Calu3 (cell line): ENCODE measurements around the gene HBP1. TPM values are rescaled to one million over a fixed set of nuclear protein-coding genes. Genes with fewer than 3 reads are reported as not detected.

ENCODE experiments used
- BruUV-seq: library from RNA; stranded (reverse); fragments of 400-500 nt; replicated peaks from 2 replicates; lab custom pipeline; 2021; lab: Mats Ljungman, UMichigan
- CTCF ChIA-PET: fragments of 300-600 bp; sonication (Branson Sonifier 250); formaldehyde crosslinking; loops from one replicate; lab custom pipeline; 2022; ENCODE audit warnings: antibody characterized with exemption; lab: Charles Lee
- DNase-seq: peaks from one replicate; pipeline ENCODE4 v3.0.0; 2022
- H3K27ac Mint-ChIP-seq: one replicate; pipeline ENCODE4 v1.8.0; 2022; ENCODE audit warnings: mixed read lengths; ENCODE audit not compliant: unreplicated experiment
- H3K27me3 Mint-ChIP-seq: one replicate; pipeline ENCODE4 v1.8.0; 2022; ENCODE audit warnings: mixed read lengths; ENCODE audit not compliant: unreplicated experiment
- H3K36me3 Mint-ChIP-seq: one replicate; pipeline ENCODE4 v1.8.0; 2022; ENCODE audit warnings: mild to moderate bottlenecking, moderate library complexity, mixed read lengths; ENCODE audit not compliant: insufficient read depth, unreplicated experiment
- H3K4me1 Mint-ChIP-seq: one replicate; pipeline ENCODE4 v1.8.0; 2022; ENCODE audit warnings: mild to moderate bottlenecking, low read depth, mixed read lengths; ENCODE audit not compliant: unreplicated experiment
- H3K4me3 Mint-ChIP-seq: one replicate; pipeline ENCODE4 v1.8.0; 2022; ENCODE audit warnings: mild to moderate bottlenecking, low read depth, moderate library complexity, mixed read lengths; ENCODE audit not compliant: unreplicated experiment
- H3K9me3 Mint-ChIP-seq: one replicate; pipeline ENCODE4 v1.8.0; 2022; ENCODE audit warnings: low read depth, mixed read lengths; ENCODE audit not compliant: unreplicated experiment
- intact Hi-C: fragments of 100-400 bp; cut with micrococcal nuclease; formaldehyde crosslinking; loops from one replicate; pipeline ENCODE4 v1.10.0; 2022; ENCODE audit not compliant: unreplicated experiment
- total RNA-seq: library from RNA; stranded (reverse); gene quantifications from 2 replicates; pipeline ENCODE4 v1.2.3, GENCODE V29; 2022
- TF ChIP-seq, protein P1 (sequence below): fragments of 200-600 bp; IDR thresholded peaks from one replicate; pipeline ENCODE4 v1.8.0; 2022; ENCODE audit warnings: antibody characterized with exemption; ENCODE audit not compliant: unreplicated experiment

The HBP1 gene
- total RNA-seq, 1 experiment from 2014 or later = 32.0 TPM

DNA sequence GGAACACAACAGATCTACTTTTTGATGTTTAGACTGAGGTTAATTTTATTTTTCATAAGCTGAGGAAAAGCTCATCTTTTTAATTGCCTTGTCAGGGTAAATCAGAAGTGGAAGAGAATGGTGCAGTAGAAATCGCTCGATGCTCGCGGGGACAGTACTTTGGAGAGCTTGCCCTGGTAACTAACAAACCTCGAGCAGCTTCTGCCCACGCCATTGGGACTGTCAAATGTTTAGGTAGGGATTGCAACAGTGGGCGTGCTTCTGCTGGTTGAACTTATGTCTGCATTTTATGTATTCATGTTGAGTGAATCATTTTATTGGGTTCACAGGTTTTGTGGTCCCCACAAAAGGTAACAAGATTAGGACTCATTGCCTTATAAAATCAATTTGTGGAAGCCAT is 11.7 kb upstream of the HBP1 start:
- BruUV-seq = no TSS peak
- Mint-ChIP-seq H3K9me3 (no peaks in the 10 kb centered on the region), H3K27ac (no peak overlapping the region), H3K4me1 (peaks cover 5% of the 10 kb centered on the region), H3K36me3 (no peaks in the 10 kb centered on the region), H3K27me3 (no peaks in the 10 kb centered on the region), H3K4me3 (no peak overlapping the region)
- CTCF ChIA-PET = interaction anchor here (0.7 kb wide), 1 partner anchor 17 kb away, joined by 3 read pairs; no protein-coding TSS in a partner anchor
- DNase-seq = no peak
- TF ChIP-seq, protein P1, sequence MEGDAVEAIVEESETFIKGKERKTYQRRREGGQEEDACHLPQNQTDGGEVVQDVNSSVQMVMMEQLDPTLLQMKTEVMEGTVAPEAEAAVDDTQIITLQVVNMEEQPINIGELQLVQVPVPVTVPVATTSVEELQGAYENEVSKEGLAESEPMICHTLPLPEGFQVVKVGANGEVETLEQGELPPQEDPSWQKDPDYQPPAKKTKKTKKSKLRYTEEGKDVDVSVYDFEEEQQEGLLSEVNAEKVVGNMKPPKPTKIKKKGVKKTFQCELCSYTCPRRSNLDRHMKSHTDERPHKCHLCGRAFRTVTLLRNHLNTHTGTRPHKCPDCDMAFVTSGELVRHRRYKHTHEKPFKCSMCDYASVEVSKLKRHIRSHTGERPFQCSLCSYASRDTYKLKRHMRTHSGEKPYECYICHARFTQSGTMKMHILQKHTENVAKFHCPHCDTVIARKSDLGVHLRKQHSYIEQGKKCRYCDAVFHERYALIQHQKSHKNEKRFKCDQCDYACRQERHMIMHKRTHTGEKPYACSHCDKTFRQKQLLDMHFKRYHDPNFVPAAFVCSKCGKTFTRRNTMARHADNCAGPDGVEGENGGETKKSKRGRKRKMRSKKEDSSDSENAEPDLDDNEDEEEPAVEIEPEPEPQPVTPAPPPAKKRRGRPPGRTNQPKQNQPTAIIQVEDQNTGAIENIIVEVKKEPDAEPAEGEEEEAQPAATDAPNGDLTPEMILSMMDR = no peak
- intact Hi-C loops = loop anchor here (10.0 kb wide), 1 partner anchor 982 kb away; no protein-coding TSS in a partner anchor

DNA sequence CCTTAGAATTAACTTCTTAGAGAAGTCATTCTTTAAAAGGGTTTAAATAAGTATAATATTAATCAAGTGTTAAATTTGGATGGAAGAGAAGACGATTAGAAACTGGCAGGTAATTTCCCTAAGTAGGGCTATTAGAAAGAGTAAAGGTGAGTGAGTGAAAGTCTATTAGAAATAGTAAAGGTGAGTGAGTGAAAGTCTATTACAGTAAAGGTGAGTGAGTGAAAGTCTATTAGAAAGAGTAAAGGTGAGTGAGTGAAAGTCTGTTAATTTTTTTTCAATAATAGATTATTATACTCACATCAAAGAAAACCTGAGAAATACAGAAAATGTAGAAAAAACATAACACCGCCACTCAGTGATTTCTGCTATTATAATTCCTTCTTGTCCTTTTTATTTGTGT is 10.8 kb upstream of the HBP1 start:
- H3K4me1 Mint-ChIP-seq = no peaks in the 10 kb centered on the region
- CTCF ChIA-PET = no interaction called here
- H3K36me3 Mint-ChIP-seq = no peaks in the 10 kb centered on the region
- H3K9me3 Mint-ChIP-seq = no peaks in the 10 kb centered on the region
- TF ChIP-seq, protein P1 = no peak
- no peaks in the 10 kb centered on the region for H3K27me3 Mint-ChIP-seq
- BruUV-seq = no TSS peak
- H3K4me3 Mint-ChIP-seq = no peak overlapping the region
- DNase-seq = no peak
- H3K27ac Mint-ChIP-seq = no peak overlapping the region
- intact Hi-C loops = loop anchor here (10.0 kb wide), 1 partner anchor 983 kb away; no protein-coding TSS in a partner anchor

DNA sequence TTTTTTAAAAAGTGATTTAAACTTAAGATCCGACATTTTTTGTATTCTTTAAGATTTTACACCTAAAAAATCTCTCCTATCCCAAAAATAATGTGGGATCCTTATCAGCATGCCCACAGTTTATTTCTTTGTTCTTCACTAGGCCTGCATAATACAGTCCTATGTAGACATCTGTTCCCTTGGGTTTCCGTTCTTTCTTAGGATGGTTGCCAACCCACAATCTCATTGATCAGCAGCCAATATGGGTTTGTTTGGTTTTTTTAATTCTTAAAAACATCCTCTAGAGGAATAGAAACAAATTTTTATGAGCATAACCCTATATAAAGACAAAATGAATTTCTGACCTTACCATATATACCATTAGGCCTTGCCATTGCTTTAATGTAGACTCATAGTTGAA is 8.4 kb upstream of the HBP1 start:
- Mint-ChIP-seq H3K27ac (no peak overlapping the region), H3K4me3 (no peak overlapping the region), H3K36me3 (no peaks in the 10 kb centered on the region), H3K27me3 (no peaks in the 10 kb centered on the region), H3K9me3 (no peaks in the 10 kb centered on the region), H3K4me1 (no peaks in the 10 kb centered on the region)
- BruUV-seq = no TSS peak
- TF ChIP-seq, protein P1 = no peak
- DNase-seq = no peak
- CTCF ChIA-PET = no interaction called here
- intact Hi-C loops = no loop called here

DNA sequence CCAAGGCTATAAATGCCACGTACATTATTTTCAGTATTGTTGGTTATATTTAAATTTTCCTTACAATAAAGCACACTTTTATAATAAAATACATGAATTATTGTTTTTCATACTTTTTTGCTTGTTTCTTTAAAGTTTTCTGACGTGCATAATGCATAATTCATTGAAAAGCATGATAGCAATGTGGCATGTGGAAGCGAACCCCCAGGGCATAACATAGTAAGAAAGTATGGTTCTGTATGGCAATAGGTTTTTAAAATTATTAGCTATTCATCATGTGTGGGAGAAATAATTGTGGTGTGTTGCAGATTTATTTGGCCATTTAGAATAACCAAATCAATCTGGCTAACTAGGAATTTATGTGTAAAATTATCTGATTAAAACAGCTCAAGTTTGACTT is 7.4 kb upstream of the HBP1 start:
- TF ChIP-seq, protein P1 = no peak
- no peak overlapping the region for H3K27ac Mint-ChIP-seq
- H3K27me3 Mint-ChIP-seq = no peaks in the 10 kb centered on the region
- H3K9me3 Mint-ChIP-seq = no peaks in the 10 kb centered on the region
- no peak overlapping the region for H3K4me3 Mint-ChIP-seq
- no peaks in the 10 kb centered on the region for H3K36me3 Mint-ChIP-seq
- intact Hi-C loops = no loop called here
- no peaks in the 10 kb centered on the region for H3K4me1 Mint-ChIP-seq
- CTCF ChIA-PET = no interaction called here
- DNase-seq = no peak
- no TSS peak for BruUV-seq
